ENCODE measurements around the gene PDE8B. TPM values are rescaled to one million over a fixed set of nuclear protein-coding genes. Genes with fewer than 3 reads are reported as not detected.
A peak's percentile ranks its signal among the peaks of the same experiment; 100 is the strongest.

PDE8B gene
- total and polyA plus RNA-seq, 4 donors: 0.19 to 0.82 (median 0.49) TPM

GRCh38 chr5:77285251-77285841, 74.9 kb downstream of the PDE8B start:
- no peak overlapping the region for H3K4me3 ChIP-seq (ENCODE audit: low read depth in 1 of 3, low read length in 3 of 3)
- H3K27me3 ChIP-seq (ENCODE audit: control insufficient read depth in 4 of 4, insufficient read depth in 4 of 4, low read length in 3 of 4): no peaks in the 10 kb centered on the region
- no peak for DNase-seq (ENCODE audit: low spot score)
- H3K9ac ChIP-seq (ENCODE audit: low read depth in 1 of 2, low read length in 2 of 2): no peak overlapping the region
- H3K36me3 ChIP-seq (ENCODE audit: control insufficient read depth in 4 of 4, insufficient read depth in 3 of 4, low read depth in 1 of 4, low read length in 3 of 4): no peaks in the 10 kb centered on the region
- peaks cover 0 to 15% (median 13%) of the 10 kb centered on the region in 4 donors for H3K4me1 ChIP-seq (ENCODE audit: control insufficient read depth in 4 of 4, insufficient read depth in 4 of 4, low read length in 3 of 4)
- H3K27ac ChIP-seq (ENCODE audit: low read depth in 1 of 2, low read length in 2 of 2): no peak overlapping the region
- WGBS: 78% methylated on average over 4 of the region's 4 CpGs
- TF ChIP-seq MAX (IDR thresholded peaks at IDR 0.05) (no peak), CTCF (IDR thresholded peaks at IDR 0.05; ENCODE audit: low read depth, low read length, missing input control) (no peak), ZBTB33 (IDR thresholded peaks at IDR 0.05) (no peak), ATF3 (IDR thresholded peaks at IDR 0.05) (no peak), JUND (IDR thresholded peaks at IDR 0.05) (no peak), FOXA2 (IDR thresholded peaks at IDR 0.05) (no peak)
- no peaks in the 10 kb centered on the region for H3K9me3 ChIP-seq (ENCODE audit: control insufficient read depth in 4 of 4, low read length in 3 of 4)

GRCh38 chr5:77292026-77292757, 81.7 kb downstream of the PDE8B start:
- H3K4me1 ChIP-seq (ENCODE audit: control insufficient read depth in 4 of 4, insufficient read depth in 4 of 4, low read length in 3 of 4): no peaks in the 10 kb centered on the region
- no peaks in the 10 kb centered on the region for H3K9me3 ChIP-seq (ENCODE audit: control insufficient read depth in 4 of 4, low read length in 3 of 4)
- no peak overlapping the region for H3K4me3 ChIP-seq (ENCODE audit: low read depth in 1 of 3, low read length in 3 of 3)
- TF ChIP-seq YY1 (IDR thresholded peaks at IDR 0.05) (no peak), REST (IDR thresholded peaks at IDR 0.05) (no peak), MAX (IDR thresholded peaks at IDR 0.05) (no peak)
- H3K9ac ChIP-seq (ENCODE audit: low read depth in 1 of 2, low read length in 2 of 2): no peak overlapping the region
- H3K27me3 ChIP-seq (ENCODE audit: control insufficient read depth in 4 of 4, insufficient read depth in 4 of 4, low read length in 3 of 4): no peaks in the 10 kb centered on the region
- DNase-seq (ENCODE audit: low spot score): no peak
- peak overlapping the region in 1 of 2 donors; percentile 47 for H3K27ac ChIP-seq (ENCODE audit: low read depth in 1 of 2, low read length in 2 of 2)
- WGBS: 87% methylated on average over 3 of the region's 3 CpGs
- H3K36me3 ChIP-seq (ENCODE audit: control insufficient read depth in 4 of 4, insufficient read depth in 3 of 4, low read depth in 1 of 4, low read length in 3 of 4): no peaks in the 10 kb centered on the region
